Myocyte (in vitro differentiated cells): ENCODE data around the gene TADA1. TPM values are rescaled to one million over a fixed set of nuclear protein-coding genes. Genes with fewer than 3 reads are reported as not detected.

Source experiments
- DNase-seq: peaks from one replicate; pipeline ENCODE4 v3.0.0-alpha.2; 2012; ENCODE audit warnings: low read depth
- polyA plus RNA-seq: library from polyadenylated mRNA; unstranded; fragments of >200 nt; gene quantifications from one replicate; pipeline ENCODE4 v1.2.1, GENCODE V29; 2012; ENCODE audit warnings: missing spikeins
- total RNA-seq: library from RNA; depleted of rRNA; stranded (reverse); fragments of >200 nt; gene quantifications from 2 replicates; pipeline ENCODE4 v1.2.3, GENCODE V29; 2014

TADA1 gene
- total RNA-seq, result 9.0 and 9.3 TPM in 2 replicates
- polyA plus RNA-seq, result 3.8 TPM

GRCh38 chr1:166875734-166876539 is at the start of gene TADA1:
TADA1 (minus strand) TSS chr1:166876264; CDS start chr1:166876233, 31 bp downstream.
- DNase-seq, result peak; percentile 99

- no peak for DNase-seq
Observed at GRCh38 chr1:166924823-166925541, 48.9 kb upstream of the TADA1 start.

GRCh38 chr1:166920561-166921475 is 44.8 kb upstream of the TADA1 start:
- DNase-seq, result no peak

GRCh38 chr1:166918956-166919316 is 42.9 kb upstream of the TADA1 start:
- DNase-seq, result no peak

GRCh38 chr1:166918088-166918955 is 42.3 kb upstream of the TADA1 start:
- DNase-seq, result no peak

GRCh38 chr1:166915941-166916340 is 39.9 kb upstream of the TADA1 start:
- DNase-seq, result no peak

- no peak for DNase-seq
Observed at GRCh38 chr1:166915042-166915441, 39.0 kb upstream of the TADA1 start.

- no peak for DNase-seq
Observed at GRCh38 chr1:166914111-166914510, 38.0 kb upstream of the TADA1 start.

GRCh38 chr1:166911624-166912023 is 35.6 kb upstream of the TADA1 start:
- no peak for DNase-seq

GRCh38 chr1:166910396-166910994 is 34.4 kb upstream of the TADA1 start:
- DNase-seq, result peak; percentile 81

GRCh38 chr1:166908942-166909341 is 32.9 kb upstream of the TADA1 start:
- no peak for DNase-seq

- no peak for DNase-seq
Observed at GRCh38 chr1:166907763-166908162, 31.7 kb upstream of the TADA1 start.

- DNase-seq, result no peak
Observed at GRCh38 chr1:166907051-166907450, 31.0 kb upstream of the TADA1 start.

GRCh38 chr1:166906647-166907046 is 30.6 kb upstream of the TADA1 start:
- no peak for DNase-seq

- DNase-seq, result peak; percentile 75
Observed at GRCh38 chr1:166905900-166906299, 29.8 kb upstream of the TADA1 start.

GRCh38 chr1:166905136-166905535 is 29.1 kb upstream of the TADA1 start:
- peak; percentile 61 for DNase-seq

GRCh38 chr1:166903232-166903631 is 27.2 kb upstream of the TADA1 start:
- DNase-seq, result no peak

GRCh38 chr1:166902279-166902678 is 26.2 kb upstream of the TADA1 start:
- peak; percentile 22 for DNase-seq

- peak; percentile 74 for DNase-seq
Observed at GRCh38 chr1:166900987-166901386, 24.9 kb upstream of the TADA1 start.

GRCh38 chr1:166899769-166900168 is 23.7 kb upstream of the TADA1 start:
- DNase-seq, result no peak
